ENCODE measurements around the gene ITGB5.
"Not testable (repeated sequence)": the region's sequence is repeated elsewhere in the genome, so short reads cannot be mapped to it uniquely, and the experiment has no call there.

ITGB5 gene

DNA sequence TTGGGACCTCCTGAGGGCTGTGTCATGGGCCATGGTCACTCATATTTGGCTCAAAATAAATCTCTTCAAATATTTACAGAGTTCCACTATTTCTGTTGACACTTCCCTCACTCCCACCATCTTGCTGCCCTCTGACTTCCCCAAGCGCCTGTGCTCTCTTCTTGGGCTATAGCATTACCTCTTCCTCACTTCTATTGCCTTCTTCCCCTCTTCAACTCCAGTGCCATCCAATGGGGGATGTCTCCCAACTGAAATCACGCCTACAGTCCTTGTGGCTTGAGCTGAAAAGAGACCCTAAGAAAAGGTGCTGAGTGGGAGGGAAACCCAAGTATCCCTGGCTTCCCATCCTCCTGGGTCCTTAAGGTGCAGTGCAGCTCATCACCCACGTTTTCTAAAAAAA lies 135.1 kb downstream of the ITGB5 start:
- Histone ChIP-seq H3K4me1 (ENCODE audit: low read length) (no peaks in the 10 kb centered on the region), H3K36me3 (replicated peaks; ENCODE audit: low read depth, low read length) (peaks cover 14% of the 10 kb centered on the region), H3K27me3 (ENCODE audit: low read depth, low read length) (no peaks in the 10 kb centered on the region), H3K9me3 (ENCODE audit: insufficient read depth, low read length) (no peaks in the 10 kb centered on the region), H3K27ac (ENCODE audit: low read length) (no peak overlapping the region), H2AFZ (ENCODE audit: low read depth, low read length) (no peak overlapping the region), H3K9ac (ENCODE audit: low read length) (no peak overlapping the region), H3K79me2 (ENCODE audit: low read length) (no peaks in the 10 kb centered on the region), H4K20me1 (ENCODE audit: insufficient read depth, low read length) (no peaks in the 10 kb centered on the region), H3K4me3 (ENCODE audit: low read length) (no peak overlapping the region), H3K4me2 (ENCODE audit: low read length) (no peak overlapping the region)
- no peak for TF ChIP-seq EZH2phosphoT487 (IDR thresholded peaks at IDR 0.05; ENCODE audit: low read depth)

DNA sequence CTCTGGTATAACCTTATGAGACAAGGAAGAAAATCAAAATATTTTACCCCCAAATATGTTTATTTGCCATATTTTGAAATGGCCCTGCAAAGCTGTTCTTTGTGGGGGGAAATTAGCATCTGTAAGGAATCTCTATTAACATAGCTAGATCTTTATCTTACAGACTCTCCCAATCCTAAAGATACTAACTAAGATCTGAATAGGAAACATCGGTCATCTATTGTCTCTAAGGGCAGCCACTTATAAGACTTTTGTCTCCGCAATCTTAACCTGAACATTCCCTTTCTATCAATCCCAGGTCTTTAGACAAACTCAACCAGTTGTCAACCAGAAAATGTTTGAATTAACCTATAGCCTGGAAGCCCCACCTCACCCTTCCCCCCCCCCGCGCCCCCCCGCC lies 135.7 kb downstream of the ITGB5 start:
- Histone ChIP-seq H3K79me2 (ENCODE audit: low read length) (no peaks in the 10 kb centered on the region), H4K20me1 (ENCODE audit: insufficient read depth, low read length) (no peaks in the 10 kb centered on the region), H3K27me3 (ENCODE audit: low read depth, low read length) (no peaks in the 10 kb centered on the region), H3K4me2 (ENCODE audit: low read length) (no peak overlapping the region), H3K9me3 (ENCODE audit: insufficient read depth, low read length) (no peaks in the 10 kb centered on the region), H3K36me3 (replicated peaks; ENCODE audit: low read depth, low read length) (peaks cover 19% of the 10 kb centered on the region), H2AFZ (ENCODE audit: low read depth, low read length) (no peak overlapping the region), H3K9ac (ENCODE audit: low read length) (no peak overlapping the region), H3K27ac (ENCODE audit: low read length) (no peak overlapping the region), H3K4me1 (ENCODE audit: low read length) (no peaks in the 10 kb centered on the region), H3K4me3 (ENCODE audit: low read length) (no peak overlapping the region)
- TF ChIP-seq, protein P1, sequence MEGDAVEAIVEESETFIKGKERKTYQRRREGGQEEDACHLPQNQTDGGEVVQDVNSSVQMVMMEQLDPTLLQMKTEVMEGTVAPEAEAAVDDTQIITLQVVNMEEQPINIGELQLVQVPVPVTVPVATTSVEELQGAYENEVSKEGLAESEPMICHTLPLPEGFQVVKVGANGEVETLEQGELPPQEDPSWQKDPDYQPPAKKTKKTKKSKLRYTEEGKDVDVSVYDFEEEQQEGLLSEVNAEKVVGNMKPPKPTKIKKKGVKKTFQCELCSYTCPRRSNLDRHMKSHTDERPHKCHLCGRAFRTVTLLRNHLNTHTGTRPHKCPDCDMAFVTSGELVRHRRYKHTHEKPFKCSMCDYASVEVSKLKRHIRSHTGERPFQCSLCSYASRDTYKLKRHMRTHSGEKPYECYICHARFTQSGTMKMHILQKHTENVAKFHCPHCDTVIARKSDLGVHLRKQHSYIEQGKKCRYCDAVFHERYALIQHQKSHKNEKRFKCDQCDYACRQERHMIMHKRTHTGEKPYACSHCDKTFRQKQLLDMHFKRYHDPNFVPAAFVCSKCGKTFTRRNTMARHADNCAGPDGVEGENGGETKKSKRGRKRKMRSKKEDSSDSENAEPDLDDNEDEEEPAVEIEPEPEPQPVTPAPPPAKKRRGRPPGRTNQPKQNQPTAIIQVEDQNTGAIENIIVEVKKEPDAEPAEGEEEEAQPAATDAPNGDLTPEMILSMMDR (IDR thresholded peaks at IDR 0.05; ENCODE audit: low read depth, low read length), result no peak
- TF ChIP-seq EZH2phosphoT487 (IDR thresholded peaks at IDR 0.05; ENCODE audit: low read depth), result no peak

DNA sequence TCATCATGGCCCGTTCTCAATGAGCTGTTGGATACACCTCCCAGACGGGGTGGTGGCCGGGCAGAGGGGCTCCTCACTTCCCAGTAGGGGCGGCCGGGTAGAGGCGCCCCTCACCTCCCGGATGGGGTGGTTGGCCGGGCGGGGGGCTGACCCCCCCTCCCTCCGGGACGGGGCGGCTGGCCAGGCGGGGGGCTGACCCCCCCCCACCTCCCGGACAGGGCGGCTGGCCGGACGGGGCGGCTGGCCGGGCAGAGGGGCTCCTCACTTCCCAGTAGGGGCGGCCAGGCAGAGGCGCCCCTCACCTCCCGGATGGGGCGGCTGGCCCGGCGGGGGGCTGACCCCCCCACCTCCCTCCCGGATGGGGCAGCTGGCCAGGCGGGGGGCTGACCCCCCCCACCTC lies 137.3 kb downstream of the ITGB5 start:
- not testable (repeated sequence) for H3K27me3 ChIP-seq (ENCODE audit: low read depth, low read length); H3K4me1 ChIP-seq (ENCODE audit: low read length); H3K9me3 ChIP-seq (ENCODE audit: insufficient read depth, low read length); H3K4me2 ChIP-seq (ENCODE audit: low read length); H3K79me2 ChIP-seq (ENCODE audit: low read length); H3K9ac ChIP-seq (ENCODE audit: low read length); H2AFZ ChIP-seq (ENCODE audit: low read depth, low read length); H3K27ac ChIP-seq (ENCODE audit: low read length); H4K20me1 ChIP-seq (ENCODE audit: insufficient read depth, low read length); H3K4me3 ChIP-seq (ENCODE audit: low read length)
- H3K36me3 ChIP-seq (replicated peaks; ENCODE audit: low read depth, low read length), result peaks cover 34% of the 10 kb centered on the region

DNA sequence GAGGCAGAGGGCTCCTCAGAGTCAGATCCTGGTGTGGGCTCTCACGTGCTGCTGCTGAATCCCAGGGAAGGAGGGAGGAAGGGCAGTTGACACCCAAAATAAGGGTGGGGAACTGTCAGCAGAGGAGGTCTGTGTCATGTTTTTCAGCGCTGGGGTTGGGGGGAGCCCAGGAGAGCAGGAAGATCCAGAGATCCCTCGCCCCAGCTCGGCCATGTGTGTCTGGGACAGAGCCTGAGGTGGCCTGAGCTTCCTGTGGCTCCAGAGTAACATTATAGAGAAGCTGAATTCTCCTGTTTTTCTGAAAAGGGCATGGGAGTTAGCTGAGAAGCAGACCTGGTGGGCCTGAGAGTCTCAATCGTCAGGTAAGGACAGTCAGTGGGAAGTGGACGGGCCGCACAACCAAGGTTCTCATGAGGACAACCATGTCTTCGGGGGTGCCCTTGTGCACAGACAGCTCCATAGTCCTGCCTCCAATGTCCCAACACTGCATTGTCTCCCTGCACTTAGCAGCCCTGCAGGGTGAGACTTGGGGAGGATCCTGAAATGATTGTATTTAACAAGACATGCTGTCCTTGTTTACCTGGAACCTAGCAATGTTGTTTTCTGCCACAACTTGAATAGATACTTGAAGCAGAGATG lies 138.5 kb downstream of the ITGB5 start:
- Histone ChIP-seq H3K27me3 (ENCODE audit: low read depth, low read length) (no peaks in the 10 kb centered on the region), H4K20me1 (ENCODE audit: insufficient read depth, low read length) (no peaks in the 10 kb centered on the region), H3K27ac (ENCODE audit: low read length) (no peak overlapping the region), H3K4me1 (ENCODE audit: low read length) (no peaks in the 10 kb centered on the region), H3K36me3 (replicated peaks; ENCODE audit: low read depth, low read length) (peaks cover 44% of the 10 kb centered on the region), H3K9me3 (ENCODE audit: insufficient read depth, low read length) (no peaks in the 10 kb centered on the region), H2AFZ (ENCODE audit: low read depth, low read length) (no peak overlapping the region), H3K4me3 (ENCODE audit: low read length) (no peak overlapping the region), H3K9ac (ENCODE audit: low read length) (no peak overlapping the region), H3K4me2 (ENCODE audit: low read length) (no peak overlapping the region), H3K79me2 (ENCODE audit: low read length) (no peaks in the 10 kb centered on the region)
- no peak for TF ChIP-seq EZH2phosphoT487 (IDR thresholded peaks at IDR 0.05; ENCODE audit: low read depth)
- TF ChIP-seq, protein P1 (IDR thresholded peaks at IDR 0.05; ENCODE audit: low read depth, low read length), result no peak

DNA sequence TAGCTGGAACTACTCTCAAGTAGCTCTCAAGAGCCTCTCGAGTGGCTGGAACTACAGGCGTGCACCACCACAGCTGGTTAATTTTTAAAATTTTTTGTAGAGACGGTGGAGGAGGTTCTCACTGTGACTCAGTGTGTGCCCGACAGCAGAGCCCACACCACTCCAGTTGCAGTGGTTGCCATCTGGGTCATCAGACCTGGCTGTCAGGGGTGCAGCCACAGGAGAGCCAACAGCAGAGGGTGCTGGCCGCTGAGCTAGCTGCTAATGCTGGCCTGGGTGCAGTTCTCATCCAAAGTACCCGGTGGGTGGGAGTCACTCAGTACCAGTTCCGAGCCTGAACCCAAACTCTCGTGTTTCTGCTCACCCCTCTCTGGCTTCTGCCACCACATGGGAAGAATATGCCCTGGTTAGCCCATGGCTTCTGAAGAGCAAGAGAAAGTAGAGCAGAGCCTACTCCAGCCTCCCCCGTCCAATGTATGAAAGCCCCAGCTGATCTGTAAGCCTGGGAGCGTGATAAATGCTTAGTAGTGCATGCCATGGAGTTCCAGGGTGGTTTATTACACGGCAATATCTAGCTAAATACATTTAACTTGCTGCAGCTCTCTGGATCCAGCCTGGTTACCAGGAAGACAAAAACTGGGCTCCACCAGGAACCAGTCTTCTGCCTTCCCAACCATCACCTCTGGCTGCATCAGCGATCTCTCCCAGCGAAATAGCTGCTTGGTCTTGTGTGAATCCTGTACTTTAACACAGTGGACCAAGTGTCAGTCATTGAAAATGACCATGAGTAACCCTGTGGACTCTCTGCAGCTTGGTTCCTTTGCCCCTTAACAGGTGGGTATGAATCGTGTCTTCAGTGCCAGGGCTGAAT lies 139.8 kb downstream of the ITGB5 start:
- H3K36me3 ChIP-seq (replicated peaks; ENCODE audit: low read depth, low read length), result peaks cover 48% of the 10 kb centered on the region
- H3K27me3 ChIP-seq (ENCODE audit: low read depth, low read length), result no peaks in the 10 kb centered on the region
- TF ChIP-seq, protein P1 (IDR thresholded peaks at IDR 0.05; ENCODE audit: low read depth, low read length), result no peak
- TF ChIP-seq EZH2phosphoT487 (IDR thresholded peaks at IDR 0.05; ENCODE audit: low read depth), result no peak
- no peaks in the 10 kb centered on the region for H3K9me3 ChIP-seq (ENCODE audit: insufficient read depth, low read length)
- H3K27ac ChIP-seq (ENCODE audit: low read length), result no peak overlapping the region
- H3K4me2 ChIP-seq (ENCODE audit: low read length), result no peak overlapping the region
- no peak overlapping the region for H3K4me3 ChIP-seq (ENCODE audit: low read length)
- no peaks in the 10 kb centered on the region for H3K79me2 ChIP-seq (ENCODE audit: low read length)
- no peaks in the 10 kb centered on the region for H4K20me1 ChIP-seq (ENCODE audit: insufficient read depth, low read length)
- H3K4me1 ChIP-seq (ENCODE audit: low read length), result no peaks in the 10 kb centered on the region
- no peak overlapping the region for H2AFZ ChIP-seq (ENCODE audit: low read depth, low read length)
- H3K9ac ChIP-seq (ENCODE audit: low read length), result no peak overlapping the region
